IPS DF 6.9 (cell line): ENCODE data around the gene LRRK1.

Experiments
- DNase-seq: peaks from one replicate; pipeline ENCODE4 v3.0.0-alpha.2; 2013; ENCODE audit warnings: low read depth, low spot score
- H3K27ac ChIP-seq: one replicate; pipeline ENCODE4 v1.5.1; 2013; ENCODE audit warnings: low read length, control low read depth
- H3K27me3 ChIP-seq: 2 replicates; pipeline ENCODE4 v1.6.1; 2013; ENCODE audit warnings: mild to moderate bottlenecking, low read length; ENCODE audit not compliant: control insufficient read depth, insufficient read depth
- H3K36me3 ChIP-seq: 2 replicates; pipeline ENCODE4 v1.6.1; 2013; ENCODE audit warnings: low read length; ENCODE audit not compliant: control insufficient read depth, insufficient read depth
- H3K4me1 ChIP-seq: 2 replicates; pipeline ENCODE4 v1.6.1; 2013; ENCODE audit warnings: low read length; ENCODE audit not compliant: control insufficient read depth, insufficient read depth
- H3K4me3 ChIP-seq: 2 replicates; pipeline ENCODE4 v1.5.1; 2013; ENCODE audit warnings: mild to moderate bottlenecking, low read length
- H3K9me3 ChIP-seq: 2 replicates; pipeline ENCODE4 v1.6.1; 2013; ENCODE audit warnings: low read length, inconsistent platforms; ENCODE audit not compliant: control insufficient read depth, insufficient read depth
- WGBS: extraction: QIAGEN DNeasy Blood & Tissue Kit; methylation state at CpG from one replicate; pipeline ENCODE4 v1.1.7; 2013; ENCODE audit warnings: mixed read lengths, missing lambda C conversion rate; ENCODE audit not compliant: insufficient read length, insufficient coverage; 5-methylcytosine and 5-hydroxymethylcytosine counted together

The LRRK1 gene

DNA sequence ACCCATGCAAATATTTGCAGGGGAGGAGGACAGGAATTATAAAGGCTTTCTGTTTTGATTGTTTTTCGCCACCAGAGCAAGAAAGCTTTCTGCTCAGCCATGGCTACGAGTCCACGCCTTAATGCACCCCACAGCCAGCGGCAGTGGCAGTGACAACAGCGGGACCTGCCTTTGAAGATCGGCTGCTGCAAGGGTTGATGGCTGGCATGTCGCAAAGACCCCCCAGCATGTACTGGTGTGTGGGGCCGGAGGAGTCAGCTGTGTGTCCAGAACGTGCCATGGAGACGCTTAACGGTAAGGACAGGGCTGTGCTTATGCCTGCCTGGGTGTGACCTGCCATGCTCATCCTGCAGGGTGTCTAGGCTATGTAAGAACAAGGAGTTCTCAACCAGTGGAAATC lies 5.3 kb downstream of the LRRK1 start:
- Histone ChIP-seq H3K36me3 (no peaks in the 10 kb centered on the region), H3K27me3 (peaks cover 21% of the 10 kb centered on the region), H3K4me3 (no peak overlapping the region), H3K27ac (no peak overlapping the region), H3K4me1 (peaks cover 6% of the 10 kb centered on the region; the same call in 1 of the 2 replicates), H3K9me3 (no peaks in the 10 kb centered on the region)
- DNase-seq, result no peak
- no CpG with 5 or more reads among the region's 11 CpGs for WGBS

DNA sequence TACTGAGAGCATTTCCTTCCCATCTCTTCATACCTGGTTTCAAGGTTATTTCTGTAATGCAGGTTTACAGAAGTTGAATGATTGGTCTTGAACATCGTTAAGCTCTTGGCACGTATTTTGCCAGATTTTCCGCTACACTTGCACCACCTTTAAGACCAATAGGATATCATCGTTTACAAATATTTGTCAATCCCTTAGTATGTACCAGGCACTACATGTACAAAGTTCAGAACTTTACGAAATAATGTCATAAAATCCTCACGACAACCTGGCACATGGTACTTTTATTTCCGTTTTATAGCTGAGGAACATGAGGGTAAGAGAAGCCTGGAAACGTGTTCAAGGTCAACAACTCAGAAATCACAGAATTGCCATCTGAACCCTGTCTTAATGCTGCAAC lies 6.3 kb downstream of the LRRK1 start:
- no peak overlapping the region for H3K27ac ChIP-seq
- no CpG with 5 or more reads among the region's 8 CpGs for WGBS
- H3K4me3 ChIP-seq, result no peak overlapping the region
- H3K9me3 ChIP-seq, result no peaks in the 10 kb centered on the region
- DNase-seq, result no peak
- H3K4me1 ChIP-seq, result peaks cover 4% of the 10 kb centered on the region; the same call in 1 of the 2 replicates
- H3K27me3 ChIP-seq, result peaks cover 10% of the 10 kb centered on the region
- no peaks in the 10 kb centered on the region for H3K36me3 ChIP-seq

DNA sequence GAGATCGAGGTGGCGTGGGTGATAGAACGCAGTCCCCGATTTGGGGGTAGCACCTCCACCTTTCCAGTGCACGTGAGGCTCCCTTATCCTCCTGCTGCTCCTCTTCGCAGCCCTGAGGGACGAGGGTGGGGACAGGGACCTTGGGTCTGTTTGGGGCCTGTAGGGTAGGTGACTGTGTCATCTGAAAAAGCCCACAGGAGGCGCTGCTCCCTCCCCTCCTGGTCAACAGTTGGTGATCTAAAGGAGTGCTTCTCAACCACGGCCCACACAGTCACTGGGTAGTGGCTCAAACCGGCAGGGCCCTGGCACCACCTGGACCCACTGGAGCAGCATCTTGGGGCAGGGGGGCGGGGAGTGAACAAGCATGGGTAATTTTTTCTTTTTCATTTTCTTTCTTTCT lies 7.1 kb downstream of the LRRK1 start:
- Histone ChIP-seq H3K36me3 (no peaks in the 10 kb centered on the region), H3K4me1 (peaks cover 4% of the 10 kb centered on the region; the same call in 1 of the 2 replicates)

DNA sequence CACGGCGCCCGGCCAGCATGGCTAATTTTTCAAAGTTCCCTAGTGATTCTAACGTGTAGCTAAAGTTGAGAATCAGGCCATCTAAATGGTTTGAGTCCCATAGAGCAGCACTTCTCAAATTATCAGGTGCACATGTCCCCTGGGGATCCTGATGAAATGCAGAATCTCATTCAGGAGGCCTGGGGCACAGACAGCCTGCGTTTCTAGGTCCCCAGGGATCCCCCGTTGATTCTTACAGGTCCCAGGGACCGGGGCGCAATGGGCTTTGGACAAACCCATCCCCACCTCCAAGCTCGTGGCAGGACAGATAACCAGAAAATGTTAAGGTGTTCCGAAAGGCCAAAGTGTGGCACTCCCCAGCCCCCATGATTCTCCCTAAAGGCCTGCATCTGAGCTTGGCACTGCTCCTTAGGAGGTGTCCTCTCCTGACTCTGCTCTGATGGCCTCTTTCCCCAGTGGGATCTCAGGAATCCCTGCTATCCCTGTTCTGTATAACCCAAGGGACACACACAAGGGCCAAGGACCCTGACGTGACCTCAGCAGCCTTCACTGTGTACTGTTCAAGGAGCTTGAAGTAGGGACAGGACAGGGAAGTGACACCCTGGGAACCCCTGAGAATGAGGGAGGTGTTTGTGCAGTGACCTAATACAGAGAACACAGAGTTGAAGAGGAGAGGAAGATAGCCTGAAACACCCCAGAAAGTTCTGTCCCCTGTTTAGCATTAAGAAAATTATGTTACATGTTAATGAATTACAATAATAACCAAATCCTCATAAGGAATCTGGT lies 8.0 kb downstream of the LRRK1 start:
- no peak overlapping the region for H3K27ac ChIP-seq
- no peaks in the 10 kb centered on the region for H3K27me3 ChIP-seq
- H3K4me3 ChIP-seq, result no peak overlapping the region
- H3K9me3 ChIP-seq, result no peaks in the 10 kb centered on the region
- DNase-seq, result no peak
- H3K36me3 ChIP-seq, result no peaks in the 10 kb centered on the region
- H3K4me1 ChIP-seq, result peaks cover 4% of the 10 kb centered on the region; the same call in 1 of the 2 replicates
- WGBS, result no CpG with 5 or more reads among the region's 11 CpGs

More for the DNA sequence above, 7.1 kb downstream of the LRRK1 start:
- no peak for DNase-seq
- Histone ChIP-seq H3K27me3 (peaks cover 2% of the 10 kb centered on the region; the same call in 1 of the 2 replicates), H3K9me3 (no peaks in the 10 kb centered on the region), H3K4me3 (no peak overlapping the region), H3K27ac (no peak overlapping the region)
- no CpG with 5 or more reads among the region's 11 CpGs for WGBS

DNA sequence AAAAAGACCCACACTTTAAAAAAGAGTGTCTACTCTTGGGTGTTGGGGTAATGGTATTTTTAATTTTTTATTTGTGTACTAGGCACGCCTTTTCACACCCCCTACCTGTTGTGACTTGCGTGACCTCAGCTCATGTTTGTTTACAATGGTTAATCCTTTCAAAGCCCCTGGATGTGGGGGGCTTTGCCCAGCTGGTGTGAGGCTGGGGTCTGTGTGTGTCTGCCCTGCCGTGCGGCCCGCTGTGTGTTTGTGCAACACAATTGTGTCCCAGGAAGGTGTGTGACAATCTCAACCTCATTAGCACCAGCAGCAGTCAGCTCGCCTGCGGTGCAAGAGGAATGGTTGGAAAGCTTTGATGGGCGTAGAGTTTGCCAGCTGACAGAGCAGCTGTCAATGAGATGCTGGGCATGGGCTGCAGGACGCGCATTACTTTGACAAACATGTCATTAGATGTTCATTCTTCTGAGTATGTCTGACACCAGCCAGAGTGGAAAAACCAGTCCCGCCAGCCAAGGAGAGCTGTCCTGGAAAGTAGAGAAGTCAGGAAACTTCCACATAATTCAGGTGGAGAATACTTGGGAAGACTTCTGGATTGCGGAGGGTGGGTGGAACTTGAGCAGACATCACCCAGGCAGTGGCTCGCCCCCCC lies 9.6 kb downstream of the LRRK1 start:
- Histone ChIP-seq H3K27ac (no peak overlapping the region), H3K4me1 (peaks cover 6% of the 10 kb centered on the region), H3K36me3 (no peaks in the 10 kb centered on the region), H3K9me3 (no peaks in the 10 kb centered on the region), H3K4me3 (no peak overlapping the region), H3K27me3 (no peaks in the 10 kb centered on the region)
- WGBS, result no CpG with 5 or more reads among the region's 13 CpGs
- no peak for DNase-seq

DNA sequence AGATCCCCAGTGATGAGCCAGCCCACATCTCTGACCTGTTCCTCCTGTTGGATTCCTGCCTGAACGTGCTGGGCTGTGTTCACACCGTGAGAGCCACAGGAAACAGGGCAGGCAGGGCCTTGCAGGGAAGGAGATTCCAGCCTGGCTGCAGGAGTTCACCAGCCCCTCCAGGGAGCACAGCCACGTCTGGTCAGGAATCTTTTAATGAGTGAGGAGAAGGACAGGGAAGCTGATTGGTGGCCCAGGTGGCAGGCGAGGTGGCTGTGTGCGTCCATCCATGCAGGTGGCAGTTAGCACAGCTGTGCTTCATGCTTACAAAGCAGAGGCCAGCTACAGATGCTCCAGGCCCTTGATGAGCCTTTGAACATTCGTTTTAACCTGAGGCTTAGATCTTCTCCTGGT lies 10.5 kb downstream of the LRRK1 start:
- Histone ChIP-seq H3K4me3 (no peak overlapping the region), H3K9me3 (no peaks in the 10 kb centered on the region), H3K27ac (no peak overlapping the region), H3K36me3 (no peaks in the 10 kb centered on the region), H3K4me1 (peaks cover 6% of the 10 kb centered on the region), H3K27me3 (no peaks in the 10 kb centered on the region)
- DNase-seq, result no peak
- WGBS, result no CpG with 5 or more reads among the region's 6 CpGs

DNA sequence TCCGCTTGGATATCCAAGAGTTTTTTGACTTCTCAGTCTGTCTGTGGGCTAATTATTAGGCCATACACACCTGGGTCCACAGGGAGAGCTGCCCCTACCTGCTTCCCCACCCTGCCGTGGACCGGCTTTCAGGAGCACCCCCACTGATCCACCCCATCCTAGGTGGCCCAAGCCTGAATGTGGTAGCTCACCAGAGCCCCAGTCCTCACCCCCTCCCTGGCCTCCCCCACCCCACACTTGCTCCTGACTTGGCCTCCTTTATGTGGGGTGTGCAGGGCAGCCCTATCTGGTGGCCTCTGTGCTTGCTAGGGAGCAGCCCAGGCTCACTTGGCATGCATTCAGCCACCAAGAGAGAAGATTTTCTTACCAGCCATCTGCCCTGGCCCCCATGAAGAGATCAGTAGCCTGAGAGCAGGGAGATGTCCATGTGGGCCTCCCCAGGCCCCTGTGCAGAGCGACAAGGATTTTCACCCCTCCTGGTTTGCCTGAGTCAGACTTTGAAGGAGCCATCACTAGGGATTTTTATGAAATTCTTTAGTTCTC lies 11.2 kb downstream of the LRRK1 start:
- no peaks in the 10 kb centered on the region for H3K36me3 ChIP-seq
- peaks cover 6% of the 10 kb centered on the region for H3K4me1 ChIP-seq
- no peak overlapping the region for H3K4me3 ChIP-seq
- H3K27ac ChIP-seq, result no peak overlapping the region
- no peak for DNase-seq
- no peaks in the 10 kb centered on the region for H3K9me3 ChIP-seq
- no peaks in the 10 kb centered on the region for H3K27me3 ChIP-seq
- WGBS, result no CpG with 5 or more reads among the region's 4 CpGs

DNA sequence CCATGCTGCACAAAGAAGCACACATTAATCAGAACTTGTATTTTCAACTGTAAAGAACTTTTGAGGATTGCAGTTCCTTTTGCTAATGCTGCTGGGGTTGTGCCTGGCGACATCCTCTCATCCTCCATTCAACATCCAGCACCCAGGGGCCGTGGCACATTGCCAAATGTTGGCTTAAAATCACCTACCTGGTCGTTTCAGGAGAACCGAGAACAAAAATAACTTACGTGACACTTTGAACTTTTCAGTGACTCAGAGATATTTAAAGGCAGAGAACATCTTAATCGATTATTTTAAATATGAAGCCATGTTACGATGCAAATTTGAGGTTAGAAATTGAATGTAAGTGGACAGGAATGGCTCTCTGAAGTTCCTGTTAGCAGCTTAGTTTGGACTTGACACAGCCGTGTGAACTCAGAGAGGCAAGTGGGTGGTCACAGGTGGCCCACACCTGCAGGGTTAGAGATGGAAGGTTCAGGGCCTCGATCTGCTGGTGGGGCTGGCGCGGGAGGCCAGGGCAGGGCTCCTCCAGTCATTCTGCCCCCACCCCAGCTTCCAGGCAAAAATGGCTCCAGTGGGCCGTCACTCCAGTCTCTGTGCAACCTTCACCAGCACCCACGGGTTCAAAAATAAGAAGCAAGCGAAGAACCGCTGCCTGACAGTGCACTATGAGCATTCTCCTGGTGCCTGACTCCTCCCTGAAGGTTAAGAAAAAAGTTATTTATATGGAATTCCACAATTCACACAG lies 12.2 kb downstream of the LRRK1 start:
- Histone ChIP-seq H3K27me3 (no peaks in the 10 kb centered on the region), H3K9me3 (no peaks in the 10 kb centered on the region), H3K4me3 (no peak overlapping the region), H3K27ac (no peak overlapping the region), H3K36me3 (no peaks in the 10 kb centered on the region), H3K4me1 (peaks cover 6% of the 10 kb centered on the region)
- DNase-seq, result no peak
- no CpG with 5 or more reads among the region's 15 CpGs for WGBS

DNA sequence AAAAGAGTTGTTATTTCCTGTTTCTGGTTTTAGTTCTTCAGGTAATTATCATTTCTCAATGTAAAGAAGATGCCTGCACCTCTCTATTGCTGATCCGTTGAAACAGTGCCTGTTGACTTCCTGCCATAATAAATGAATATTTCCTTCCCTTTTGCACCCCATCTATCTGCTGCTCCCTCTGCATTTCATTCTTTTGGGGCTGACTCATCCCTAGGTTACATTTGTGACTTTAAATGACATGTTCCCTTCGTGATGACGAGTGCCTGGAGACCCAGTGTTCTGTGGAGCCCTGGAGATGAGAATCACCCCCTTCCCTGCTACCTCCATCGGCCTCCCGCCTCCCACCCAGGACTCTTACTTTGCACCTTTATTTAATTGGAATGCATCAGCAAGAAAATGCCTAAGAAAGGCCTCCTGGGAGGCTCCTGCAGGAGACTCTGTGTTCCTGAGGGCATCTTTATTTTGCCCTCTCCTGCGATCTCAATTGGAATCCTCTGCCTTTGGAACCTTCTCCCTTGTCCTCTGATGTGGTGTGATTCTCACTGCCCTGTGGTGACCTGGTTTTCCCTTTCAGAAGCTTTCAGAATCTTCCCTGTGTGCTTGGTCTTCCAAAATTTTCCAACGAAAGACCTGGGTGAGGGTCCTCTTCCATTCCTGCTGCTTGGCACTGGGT lies 13.7 kb downstream of the LRRK1 start:
- Histone ChIP-seq H3K9me3 (no peaks in the 10 kb centered on the region), H3K27ac (no peak overlapping the region), H3K36me3 (no peaks in the 10 kb centered on the region), H3K27me3 (no peaks in the 10 kb centered on the region), H3K4me1 (peaks cover 6% of the 10 kb centered on the region), H3K4me3 (no peak overlapping the region)
- no peak for DNase-seq
- WGBS, result no CpG with 5 or more reads among the region's 7 CpGs

DNA sequence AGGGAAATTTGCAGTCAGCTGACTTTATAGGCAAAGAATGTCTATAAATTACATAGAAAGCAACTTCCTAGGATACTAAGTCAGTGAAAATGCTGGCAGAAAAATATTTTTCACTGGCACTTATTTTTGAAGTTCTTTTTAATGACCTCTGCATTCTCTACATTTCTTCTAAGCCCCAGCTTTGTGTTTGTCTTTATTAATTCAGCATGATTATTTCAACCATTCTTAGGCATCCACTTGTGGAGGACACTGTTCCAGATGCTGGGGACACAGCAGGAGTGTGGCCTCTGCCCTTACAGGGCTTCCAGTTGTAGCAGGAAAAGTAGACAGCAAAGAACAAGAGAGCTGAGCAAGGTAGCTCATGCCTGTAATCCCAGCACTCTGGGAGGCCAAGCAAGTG lies 15.0 kb downstream of the LRRK1 start:
- no peak overlapping the region for H3K4me3 ChIP-seq
- H3K36me3 ChIP-seq, result no peaks in the 10 kb centered on the region
- peaks cover 2% of the 10 kb centered on the region for H3K4me1 ChIP-seq
- DNase-seq, result no peak
- no peak overlapping the region for H3K27ac ChIP-seq
- no peaks in the 10 kb centered on the region; the same call in 1 of the 2 replicates for H3K9me3 ChIP-seq
- no peaks in the 10 kb centered on the region for H3K27me3 ChIP-seq
